ENCODE data around the gene SYT12.
"Not testable (repeated sequence)": the region's sequence is repeated elsewhere in the genome, so short reads cannot be mapped to it uniquely, and the experiment has no call there.

SYT12 gene

GRCh38 chr11:66987158-66987620 lies 35.7 kb upstream of the SYT12 start:
- Histone ChIP-seq H3K27ac (ENCODE audit: poor library complexity, severe bottlenecking) (no peak overlapping the region), H3K9me3 (ENCODE audit: severe bottlenecking) (no peaks in the 10 kb centered on the region), H3K4me1 (ENCODE audit: insufficient read depth, poor library complexity, severe bottlenecking) (peaks cover 23% of the 10 kb centered on the region), H3K27me3 (ENCODE audit: insufficient read depth, poor library complexity, severe bottlenecking) (no peaks in the 10 kb centered on the region), H3K36me3 (ENCODE audit: low read depth) (no peaks in the 10 kb centered on the region), H3K4me3 (ENCODE audit: severe bottlenecking) (no peak overlapping the region)
- DNase-seq (ENCODE audit: low spot score) (no peak), ATAC-seq (ENCODE audit: low read depth) (no peak)
- TF ChIP-seq CTCF (IDR thresholded peaks at IDR 0.05; ENCODE audit: poor library complexity, severe bottlenecking), result no peak

GRCh38 chr11:66987924-66988637 lies 34.9 kb upstream of the SYT12 start:
- no peaks in the 10 kb centered on the region for H3K9me3 ChIP-seq (ENCODE audit: severe bottlenecking)

GRCh38 chr11:66988741-66989140 lies 34.2 kb upstream of the SYT12 start:
- H3K9me3 ChIP-seq (ENCODE audit: severe bottlenecking); DNase-seq (ENCODE audit: low spot score); H3K36me3 ChIP-seq (ENCODE audit: low read depth); H3K4me3 ChIP-seq (ENCODE audit: severe bottlenecking); ATAC-seq (ENCODE audit: low read depth); H3K27me3 ChIP-seq (ENCODE audit: insufficient read depth, poor library complexity, severe bottlenecking); H3K27ac ChIP-seq (ENCODE audit: poor library complexity, severe bottlenecking): not testable (repeated sequence)
- peaks cover 17% of the 10 kb centered on the region for H3K4me1 ChIP-seq (ENCODE audit: insufficient read depth, poor library complexity, severe bottlenecking)

More at GRCh38 chr11:66987924-66988637, 34.9 kb upstream of the SYT12 start:
- DNase-seq (ENCODE audit: low spot score), result no peak
- Histone ChIP-seq H3K27me3 (ENCODE audit: insufficient read depth, poor library complexity, severe bottlenecking) (no peaks in the 10 kb centered on the region), H3K27ac (ENCODE audit: poor library complexity, severe bottlenecking) (no peak overlapping the region), H3K36me3 (ENCODE audit: low read depth) (no peaks in the 10 kb centered on the region), H3K4me3 (ENCODE audit: severe bottlenecking) (no peak overlapping the region), H3K4me1 (ENCODE audit: insufficient read depth, poor library complexity, severe bottlenecking) (peaks cover 21% of the 10 kb centered on the region)
- no peak for ATAC-seq (ENCODE audit: low read depth)
- TF ChIP-seq CTCF (IDR thresholded peaks at IDR 0.05; ENCODE audit: poor library complexity, severe bottlenecking), result no peak

GRCh38 chr11:66989360-66989759 lies 33.6 kb upstream of the SYT12 start:
- not testable (repeated sequence) for DNase-seq (ENCODE audit: low spot score); ATAC-seq (ENCODE audit: low read depth); H3K9me3 ChIP-seq (ENCODE audit: severe bottlenecking); H3K36me3 ChIP-seq (ENCODE audit: low read depth); H3K27ac ChIP-seq (ENCODE audit: poor library complexity, severe bottlenecking); H3K4me3 ChIP-seq (ENCODE audit: severe bottlenecking); H3K27me3 ChIP-seq (ENCODE audit: insufficient read depth, poor library complexity, severe bottlenecking)
- H3K4me1 ChIP-seq (ENCODE audit: insufficient read depth, poor library complexity, severe bottlenecking), result peaks cover 11% of the 10 kb centered on the region

- Histone ChIP-seq H3K4me1 (ENCODE audit: insufficient read depth, poor library complexity, severe bottlenecking) (no peaks in the 10 kb centered on the region), H3K27ac (ENCODE audit: poor library complexity, severe bottlenecking) (no peak overlapping the region), H3K27me3 (ENCODE audit: insufficient read depth, poor library complexity, severe bottlenecking) (no peaks in the 10 kb centered on the region), H3K4me3 (ENCODE audit: severe bottlenecking) (no peak overlapping the region), H3K9me3 (ENCODE audit: severe bottlenecking) (no peaks in the 10 kb centered on the region), H3K36me3 (ENCODE audit: low read depth) (no peaks in the 10 kb centered on the region)
- no peak for ATAC-seq (ENCODE audit: low read depth)
- no peak for DNase-seq (ENCODE audit: low spot score)
- TF ChIP-seq CTCF (IDR thresholded peaks at IDR 0.05; ENCODE audit: poor library complexity, severe bottlenecking), result no peak
Observed at GRCh38 chr11:66992041-66992440, 30.9 kb upstream of the SYT12 start.

Data from RWPE2 (cell line).